GDM1 (cell line): ENCODE data around the gene SEC24B.

Experiments
- DNase-seq: peaks from one replicate; lab custom pipeline; 2025; lab: John Stamatoyannopoulos, UW

SEC24B gene

GRCh38 chr4:109433205-109434006 lies at the start of gene SEC24B:
TSS of gene SEC24B (plus strand) at chr4:109433815. CDS start at chr4:109433870, 55 bp downstream.
- DNase-seq, result peak; percentile 86

- no peak for DNase-seq
Measured at GRCh38 chr4:109383823-109384222, 49.8 kb upstream of the SEC24B start.

DNA sequence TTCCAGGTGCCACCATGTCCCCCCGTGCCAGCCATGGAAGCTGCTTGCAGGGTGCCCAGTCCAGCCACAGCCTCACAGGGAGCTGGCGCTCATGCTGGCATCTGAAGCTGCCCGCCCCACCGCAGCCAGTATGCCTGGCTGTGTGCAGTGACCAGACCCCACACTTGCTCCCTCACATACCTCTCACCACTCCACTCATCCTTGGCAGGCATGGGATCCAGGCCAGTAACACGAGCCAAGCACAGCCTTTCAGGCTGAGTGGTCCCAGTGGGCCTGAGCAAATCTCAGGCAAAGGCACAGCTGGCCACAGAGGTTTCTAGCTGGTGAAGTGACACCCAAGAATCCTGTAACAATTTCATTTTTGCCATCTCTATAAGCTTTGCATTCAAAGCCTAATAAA lies 48.4 kb upstream of the SEC24B start:
- no peak for DNase-seq

DNA sequence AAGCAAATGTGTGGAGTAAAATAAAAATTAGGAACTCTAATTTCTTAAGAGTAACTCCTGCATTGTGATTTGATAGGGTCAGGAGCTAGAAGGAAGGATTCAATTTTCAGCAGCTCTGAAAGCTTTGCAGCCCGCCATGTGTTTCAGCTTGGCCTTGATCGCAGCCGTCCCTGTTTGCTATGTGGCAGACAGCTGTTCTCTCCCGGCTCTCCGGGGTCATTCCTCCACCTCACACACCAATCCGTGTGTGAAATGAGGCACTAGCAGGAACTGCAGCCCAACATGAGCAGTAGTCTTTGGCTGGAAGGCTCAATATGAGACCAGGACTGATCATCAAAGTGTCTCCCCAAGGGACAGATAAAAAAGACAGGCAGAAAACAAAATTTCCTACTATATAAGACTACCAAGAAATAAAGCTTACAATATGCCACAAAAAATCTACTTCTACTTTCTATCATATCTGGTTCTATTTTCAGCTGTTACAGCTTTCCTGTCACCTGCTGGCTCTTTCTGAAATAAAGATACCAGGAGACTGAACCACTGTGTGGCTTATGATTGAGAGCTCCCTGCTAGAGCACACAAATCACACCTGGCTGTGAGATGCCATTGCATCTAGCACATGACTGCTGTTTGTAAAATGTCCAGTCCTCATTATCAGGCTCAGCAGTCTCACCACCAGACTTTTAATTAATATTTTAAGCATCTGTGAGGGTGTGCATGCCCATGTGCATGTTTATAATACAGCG lies 44.1 kb upstream of the SEC24B start:
- DNase-seq, result no peak

DNA sequence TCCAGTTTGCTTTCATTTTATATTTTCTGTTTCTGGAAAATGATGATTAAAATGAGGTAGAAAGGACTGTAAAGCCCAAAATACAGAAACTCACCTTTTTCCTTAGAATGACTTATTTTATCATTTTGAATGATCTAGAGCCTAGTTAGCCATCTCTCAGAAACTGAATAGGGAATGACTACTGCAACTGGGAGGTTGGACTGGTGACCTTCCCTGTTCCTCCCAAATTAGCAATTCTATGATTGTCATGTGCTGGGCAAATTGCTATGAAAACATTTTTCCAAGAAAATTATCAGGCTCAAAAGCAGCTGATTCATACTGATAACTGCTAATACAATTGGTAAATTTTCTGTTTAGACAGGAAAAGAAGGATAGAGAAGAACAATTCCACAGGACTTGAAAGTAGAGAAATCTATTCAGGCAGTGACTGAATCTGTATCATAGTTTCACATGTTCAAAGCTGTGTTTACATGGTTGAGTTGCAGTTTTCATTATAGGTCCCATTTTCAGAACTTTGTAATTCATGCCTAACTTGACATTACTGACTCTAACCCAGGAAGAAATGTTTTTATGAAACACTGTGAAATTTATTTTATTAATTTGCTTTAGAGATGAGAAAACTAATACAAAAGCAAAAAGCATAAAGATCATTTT lies 43.4 kb upstream of the SEC24B start:
- DNase-seq, result no peak

- no peak for DNase-seq
Measured at GRCh38 chr4:109395694-109396093, 37.9 kb upstream of the SEC24B start.

DNA sequence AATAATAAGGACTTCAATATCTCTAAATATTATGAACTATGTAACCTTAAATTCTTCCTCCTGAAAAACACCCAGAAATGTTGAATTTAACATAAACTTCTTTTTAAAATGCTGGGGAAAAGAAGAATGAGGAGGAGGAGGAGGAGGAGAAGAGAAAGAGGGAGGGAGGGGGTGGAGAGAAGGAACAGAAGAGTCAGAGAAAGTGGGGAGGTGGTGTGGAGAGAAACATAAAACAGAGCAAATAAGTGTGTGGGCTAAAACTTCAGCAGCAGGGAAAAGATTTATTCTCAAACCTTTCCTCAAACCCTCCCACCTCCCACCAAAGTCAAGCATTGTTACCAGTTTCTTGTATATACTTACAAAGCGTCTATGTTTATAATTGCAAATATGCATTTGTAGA lies 34.7 kb upstream of the SEC24B start:
- no peak for DNase-seq

- DNase-seq, result peak; percentile 24
Measured at GRCh38 chr4:109406337-109406931, 27.2 kb upstream of the SEC24B start.

DNA sequence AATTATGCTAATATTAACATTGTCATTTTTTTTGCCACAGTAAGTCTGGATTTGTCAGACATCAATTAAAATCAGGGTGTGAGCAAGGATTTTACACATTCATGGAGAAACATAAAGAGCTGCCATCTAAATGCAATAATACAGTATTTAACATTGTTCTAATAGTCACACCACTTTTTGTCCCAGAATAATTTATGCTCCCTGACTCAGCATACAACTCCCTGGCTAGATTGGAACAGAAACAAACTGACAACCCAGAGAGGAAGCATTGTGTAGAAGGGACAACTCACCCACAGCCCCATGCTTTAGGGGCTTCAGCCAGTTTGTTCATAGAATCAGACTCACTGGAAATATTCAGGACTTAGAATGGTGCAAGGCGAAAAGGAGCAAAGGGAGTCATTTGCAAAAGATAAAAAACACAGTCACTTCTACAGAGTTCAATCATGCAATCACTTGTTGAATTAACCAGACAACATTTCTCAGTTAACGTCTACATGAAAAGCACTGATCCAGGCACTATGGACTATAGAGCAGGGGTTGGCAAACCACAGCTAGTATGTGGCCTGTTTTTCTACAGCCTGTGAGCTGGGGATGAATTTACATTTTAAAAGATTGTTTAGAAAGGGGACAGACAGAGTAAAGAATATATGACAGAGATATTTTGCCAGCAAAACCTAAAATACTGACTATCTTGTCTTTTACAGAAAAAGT lies 26.4 kb upstream of the SEC24B start:
- DNase-seq, result no peak

DNA sequence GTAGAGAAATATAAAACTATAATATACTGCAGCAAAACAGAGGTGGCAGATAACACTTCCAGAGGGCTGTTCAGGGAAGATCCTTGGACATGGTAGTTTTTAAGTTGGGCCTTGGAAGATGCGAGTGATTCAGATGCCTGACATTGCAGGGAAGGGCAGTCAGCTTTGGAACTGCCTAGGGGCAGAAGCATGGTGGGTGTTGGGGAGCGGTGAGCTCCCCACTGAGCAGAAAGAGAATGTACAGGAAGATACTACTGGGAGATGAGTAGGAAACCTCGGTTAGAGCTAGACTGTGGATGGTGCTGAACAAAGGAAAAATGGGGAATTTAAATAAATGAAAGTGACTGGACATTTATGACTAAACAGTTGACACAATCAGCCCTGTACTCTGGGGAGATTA lies 24.9 kb upstream of the SEC24B start:
- no peak for DNase-seq

DNA sequence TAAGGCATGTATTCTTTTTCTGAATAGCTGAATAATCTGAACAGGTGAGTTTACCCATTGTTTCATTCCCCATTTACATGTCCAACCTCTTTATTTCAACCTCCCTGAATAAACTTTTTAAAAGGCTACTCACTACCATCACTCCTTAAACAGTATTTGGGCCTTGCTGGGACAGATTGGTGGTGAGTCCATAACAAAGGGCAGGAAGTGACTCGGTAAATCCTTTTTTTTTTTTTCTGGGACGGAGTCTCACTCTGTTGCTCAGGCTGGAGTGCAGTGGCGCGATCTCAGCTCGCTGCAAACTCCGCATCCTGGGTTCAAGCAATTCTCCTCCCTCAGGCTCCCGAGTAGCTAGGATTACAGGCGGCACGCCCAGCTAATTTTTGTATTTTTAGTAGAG lies 23.4 kb upstream of the SEC24B start:
- DNase-seq, result no peak

GRCh38 chr4:109410776-109411175 lies 22.8 kb upstream of the SEC24B start:
- no peak for DNase-seq

DNA sequence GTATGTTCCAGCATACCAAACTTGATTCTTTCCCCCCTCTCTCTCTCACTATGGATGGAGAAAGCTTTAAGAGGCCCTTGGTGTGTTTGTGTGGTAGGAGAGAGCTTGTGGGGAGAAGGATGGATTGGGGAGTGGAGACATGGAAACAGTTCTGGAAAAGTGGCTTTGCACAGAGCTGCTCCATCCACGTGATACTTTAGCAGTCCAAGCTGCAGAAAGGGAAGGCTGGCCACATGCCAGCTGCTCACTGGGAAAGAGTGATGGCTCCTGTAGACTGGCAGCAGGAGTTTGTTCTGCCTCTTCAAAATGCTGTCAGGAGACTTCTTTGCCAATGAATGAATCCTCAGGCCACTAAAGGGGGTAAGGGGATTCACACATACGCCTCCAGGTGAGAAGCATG lies 21.7 kb upstream of the SEC24B start:
- DNase-seq, result no peak

DNA sequence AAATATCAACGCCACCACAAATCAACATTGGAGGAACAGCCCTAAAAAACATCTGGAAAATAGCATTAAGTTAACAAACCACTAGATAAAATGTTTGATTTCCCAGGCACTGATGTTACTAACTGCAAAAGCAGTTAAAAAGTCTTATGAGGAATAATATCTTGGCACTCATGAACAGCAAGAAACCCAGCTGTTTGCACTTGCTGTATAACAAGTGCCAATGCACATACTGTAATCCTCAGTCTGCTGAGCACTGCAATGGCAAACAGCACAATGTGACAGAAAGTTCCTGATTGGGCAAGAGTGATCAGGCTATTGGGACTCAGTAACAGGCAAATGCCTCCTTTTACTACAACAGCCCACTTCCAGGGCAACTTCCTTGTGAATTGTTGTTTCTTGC lies 20.8 kb upstream of the SEC24B start:
- DNase-seq, result no peak

DNA sequence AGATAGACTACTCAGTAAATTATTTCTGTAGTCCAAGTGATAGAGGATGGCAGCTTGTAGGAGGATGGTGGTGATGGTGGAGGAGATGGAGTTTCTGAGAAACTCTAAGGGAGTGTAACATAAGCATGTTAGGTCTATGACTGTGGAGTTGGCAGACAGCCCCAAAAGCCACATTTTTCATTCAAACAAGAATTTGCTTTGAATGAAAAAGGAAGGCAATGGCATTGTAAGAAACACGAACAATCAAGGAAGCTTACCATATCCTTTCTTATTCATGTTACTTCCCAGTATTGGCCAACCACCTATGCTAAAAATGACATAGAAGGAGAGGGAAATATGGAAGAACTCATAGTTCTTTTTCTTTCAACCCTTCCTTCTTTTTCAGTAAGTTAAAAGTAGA lies 18.7 kb upstream of the SEC24B start:
- DNase-seq, result no peak

DNA sequence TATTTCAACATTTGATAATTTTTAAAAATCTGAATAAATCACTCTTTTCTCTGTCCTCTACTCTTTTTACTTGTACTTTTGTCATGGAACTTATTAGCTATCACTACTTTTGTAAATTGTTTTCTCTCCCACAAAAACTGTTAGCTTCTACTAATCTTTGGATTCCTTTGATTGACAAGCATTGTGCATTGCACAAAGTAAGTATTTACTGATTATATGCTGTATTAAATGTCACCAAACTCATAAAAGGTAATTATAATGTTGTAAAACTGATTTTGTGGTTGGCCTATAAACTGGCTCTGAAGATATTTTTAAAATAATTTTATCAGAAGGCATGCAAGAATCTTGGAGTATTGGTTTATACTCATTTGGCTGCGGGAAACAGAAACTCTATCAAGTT lies 15.0 kb upstream of the SEC24B start:
- DNase-seq, result no peak

DNA sequence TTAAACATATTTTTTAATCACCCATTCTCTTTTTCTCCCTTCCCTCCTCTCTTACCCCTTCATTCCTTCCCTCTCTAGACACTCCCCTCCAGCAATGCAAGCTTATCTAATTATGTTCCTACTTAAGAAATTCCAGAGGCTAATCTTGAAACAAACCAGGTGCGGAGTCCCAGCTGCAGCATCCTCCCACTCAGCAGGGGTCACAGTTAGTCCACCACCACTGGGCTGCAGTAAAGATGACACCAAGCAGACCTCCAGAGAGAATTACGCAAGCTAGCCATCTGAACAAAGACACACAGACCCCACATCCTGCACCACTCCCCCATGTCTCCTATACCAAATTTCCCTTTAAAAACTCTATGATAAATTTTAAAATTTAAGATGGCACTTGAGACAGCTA lies 13.9 kb upstream of the SEC24B start:
- DNase-seq, result no peak

DNA sequence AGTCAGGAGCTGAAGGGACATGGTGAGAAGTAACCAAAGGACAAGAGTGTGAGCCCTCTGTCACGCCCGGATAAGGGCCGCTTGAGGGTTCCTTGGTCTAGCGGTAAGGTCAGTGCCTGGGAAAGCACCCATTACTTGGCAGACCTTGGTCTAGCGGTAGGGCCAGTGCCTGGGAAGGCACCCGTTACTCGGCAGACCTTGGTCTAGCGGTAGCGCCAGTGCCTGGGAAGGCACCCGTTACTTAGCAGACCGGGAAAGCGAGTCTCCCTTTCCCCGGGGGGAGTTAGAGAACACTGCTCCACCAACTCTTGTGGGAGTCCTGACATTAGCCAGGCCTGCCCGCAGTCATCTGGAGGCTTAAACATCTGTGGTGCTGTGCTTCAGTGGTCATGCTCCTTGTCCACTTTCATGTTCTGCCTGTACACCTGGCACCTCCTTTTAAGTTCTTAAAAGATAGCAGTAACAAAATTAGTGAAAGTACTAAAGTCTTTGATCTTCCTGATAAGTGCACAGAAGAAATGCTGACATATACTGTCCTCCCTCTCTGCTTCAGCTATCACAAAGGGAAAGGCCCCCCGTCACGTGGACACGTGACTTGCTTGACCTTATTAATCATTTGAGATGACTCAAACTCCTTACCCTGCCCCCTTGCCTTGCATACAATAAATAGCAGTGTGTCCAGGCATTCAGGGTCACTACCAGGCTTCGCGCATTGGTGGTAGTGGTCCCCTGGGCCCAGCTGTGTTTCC lies 9.3 kb upstream of the SEC24B start:
- DNase-seq, result no peak

- no peak for DNase-seq
Measured at GRCh38 chr4:109425405-109425804, 8.2 kb upstream of the SEC24B start.

DNA sequence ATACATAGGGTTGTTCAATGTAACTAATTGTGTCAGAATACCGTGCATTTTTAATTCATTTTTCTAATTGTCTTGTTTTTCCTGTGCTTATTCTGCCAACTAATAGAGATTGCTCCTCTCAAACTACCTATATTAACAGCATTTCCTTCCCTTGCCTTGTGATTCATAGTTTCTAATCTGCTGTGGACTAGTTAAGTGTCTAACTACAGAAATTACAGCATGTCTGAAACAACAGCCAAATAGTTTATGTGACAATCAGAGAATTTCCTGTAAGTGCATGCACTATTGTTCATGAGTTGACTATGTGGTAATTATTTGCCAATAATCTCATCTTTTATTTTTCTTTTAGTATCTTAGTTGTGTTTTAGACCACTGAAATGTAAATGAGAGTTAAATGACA lies 4.1 kb upstream of the SEC24B start:
- no peak for DNase-seq

DNA sequence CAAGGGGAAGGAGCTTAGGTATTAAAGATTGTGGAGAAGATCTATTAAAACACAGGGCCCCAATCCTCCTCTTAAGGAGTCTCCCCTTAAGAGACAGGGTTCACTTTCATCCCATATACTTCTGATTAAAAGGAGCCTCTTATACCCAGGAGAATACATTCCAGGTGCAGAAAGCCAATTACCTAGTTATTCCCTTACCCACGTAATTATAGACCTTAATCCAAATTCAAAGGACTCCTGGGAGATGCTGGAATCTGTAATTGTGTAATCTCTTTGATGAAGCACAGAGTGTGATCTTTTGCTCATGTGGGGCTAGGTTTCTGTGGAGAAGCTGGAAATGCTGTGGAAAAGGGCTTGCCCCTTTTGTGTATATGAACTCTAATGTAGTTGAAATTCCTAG lies 1.4 kb upstream of the SEC24B start:
- DNase-seq, result no peak
